OCI-LY1 (cell line): ENCODE results near the gene SNX32.

Experiments
- H2AFZ ChIP-seq: fragments of 200-600 bp; sonication (generic), shearing (Covaris generic); 2 replicates; pipeline ENCODE4 v1.6.0; 2014; ENCODE audit warnings: antibody characterized with exemption, mild to moderate bottlenecking, low read length
- H3F3A ChIP-seq: fragments of 200-600 bp; sonication (generic), shearing (Covaris generic); 2 replicates; pipeline ENCODE4 v1.6.0; 2014; ENCODE audit warnings: mild to moderate bottlenecking, antibody characterized with exemption, low read length, moderate library complexity; ENCODE audit not compliant: insufficient read depth
- H3K27ac ChIP-seq: fragments of 200-600 bp; sonication (generic); 2 replicates; pipeline ENCODE4 v1.5.1; 2014; ENCODE audit warnings: low read length, mixed run types, mild to moderate bottlenecking, low read depth; ENCODE audit not compliant: poor library complexity, severe bottlenecking
- H3K27me3 ChIP-seq: fragments of 200-600 bp; sonication (generic); 2 replicates; pipeline ENCODE4 v1.6.0; 2014; ENCODE audit warnings: antibody characterized with exemption, mild to moderate bottlenecking, low read length, moderate library complexity; ENCODE audit not compliant: insufficient read depth
- H3K36me3 ChIP-seq: fragments of 200-600 bp; sonication (generic); 2 replicates; pipeline ENCODE4 v1.6.1; 2014; ENCODE audit warnings: mild to moderate bottlenecking, antibody characterized with exemption, low read length, moderate library complexity, mixed read lengths; ENCODE audit not compliant: insufficient read depth
- H3K4me1 ChIP-seq: fragments of 200-600 bp; sonication (generic); 2 replicates; pipeline ENCODE4 v1.5.1; 2014; ENCODE audit warnings: mild to moderate bottlenecking, low read length, moderate library complexity; ENCODE audit not compliant: insufficient read depth, severe bottlenecking
- H3K4me2 ChIP-seq: fragments of 200-600 bp; sonication (generic), shearing (Covaris generic); 2 replicates; pipeline ENCODE4 v1.6.1; 2014; ENCODE audit warnings: low read length
- H3K4me3 ChIP-seq: fragments of 200-600 bp; sonication (generic); 2 replicates; pipeline ENCODE4 v1.5.1; 2014; ENCODE audit warnings: low read length, low read depth, mild to moderate bottlenecking, mixed read lengths; ENCODE audit not compliant: poor library complexity, severe bottlenecking
- H3K79me2 ChIP-seq: fragments of 200-600 bp; shearing (Covaris generic); 2 replicates; pipeline ENCODE4 v1.6.1; 2016; ENCODE audit warnings: mixed run types, low read length, mixed read lengths; ENCODE audit not compliant: insufficient read depth
- H3K9ac ChIP-seq: fragments of 200-600 bp; sonication (generic), shearing (Covaris generic); 2 replicates; pipeline ENCODE4 v1.6.1; 2014; ENCODE audit warnings: mild to moderate bottlenecking, low read length, mixed read lengths
- H3K9me2 ChIP-seq: fragments of 200-600 bp; sonication (generic), shearing (Covaris generic); 2 replicates; pipeline ENCODE4 v1.6.1; 2014; ENCODE audit warnings: low read depth, mild to moderate bottlenecking, low read length, mixed read lengths
- H3K9me3 ChIP-seq: fragments of 200-600 bp; shearing (Covaris generic); 2 replicates; pipeline ENCODE4 v1.6.1; 2014; ENCODE audit warnings: low read length, mixed read lengths
- H4K20me1 ChIP-seq: fragments of 200-600 bp; sonication (generic), shearing (Covaris generic); 2 replicates; pipeline ENCODE4 v1.6.0; 2016; ENCODE audit warnings: mild to moderate bottlenecking, low read length; ENCODE audit not compliant: insufficient read depth
- EZH2 ChIP-seq: fragments of 200-600 bp; sonication (generic), shearing (Covaris generic); IDR thresholded peaks from 2 replicates; pipeline ENCODE4 v1.8.0; 2017; ENCODE audit warnings: borderline replicate concordance, mixed run types, mild to moderate bottlenecking, antibody characterized with exemption, low read length, moderate library complexity, mixed read lengths
- TF ChIP-seq, protein P1 (sequence below): fragments of 200-600 bp; sonication (generic), shearing (Covaris generic); IDR thresholded peaks from 2 replicates; pipeline ENCODE4 v1.5.1; 2017; ENCODE audit warnings: mild to moderate bottlenecking, antibody characterized with exemption, low read length, moderate library complexity, mixed read lengths

SNX32 gene

GRCh38 chr11:65896034-65896999 is 62.6 kb downstream of the SNX32 start:
- no peak overlapping the region for H3K27ac ChIP-seq
- no peak for TF ChIP-seq EZH2
- TF ChIP-seq, protein P1, sequence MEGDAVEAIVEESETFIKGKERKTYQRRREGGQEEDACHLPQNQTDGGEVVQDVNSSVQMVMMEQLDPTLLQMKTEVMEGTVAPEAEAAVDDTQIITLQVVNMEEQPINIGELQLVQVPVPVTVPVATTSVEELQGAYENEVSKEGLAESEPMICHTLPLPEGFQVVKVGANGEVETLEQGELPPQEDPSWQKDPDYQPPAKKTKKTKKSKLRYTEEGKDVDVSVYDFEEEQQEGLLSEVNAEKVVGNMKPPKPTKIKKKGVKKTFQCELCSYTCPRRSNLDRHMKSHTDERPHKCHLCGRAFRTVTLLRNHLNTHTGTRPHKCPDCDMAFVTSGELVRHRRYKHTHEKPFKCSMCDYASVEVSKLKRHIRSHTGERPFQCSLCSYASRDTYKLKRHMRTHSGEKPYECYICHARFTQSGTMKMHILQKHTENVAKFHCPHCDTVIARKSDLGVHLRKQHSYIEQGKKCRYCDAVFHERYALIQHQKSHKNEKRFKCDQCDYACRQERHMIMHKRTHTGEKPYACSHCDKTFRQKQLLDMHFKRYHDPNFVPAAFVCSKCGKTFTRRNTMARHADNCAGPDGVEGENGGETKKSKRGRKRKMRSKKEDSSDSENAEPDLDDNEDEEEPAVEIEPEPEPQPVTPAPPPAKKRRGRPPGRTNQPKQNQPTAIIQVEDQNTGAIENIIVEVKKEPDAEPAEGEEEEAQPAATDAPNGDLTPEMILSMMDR = no peak
- H3K9me2 ChIP-seq = no peaks in the 10 kb centered on the region
- H3K9ac ChIP-seq = no peak overlapping the region
- H3F3A ChIP-seq = no peaks in the 10 kb centered on the region
- peaks cover 9% of the 10 kb centered on the region; the same call in 1 of the 2 replicates for H3K27me3 ChIP-seq
- no peaks in the 10 kb centered on the region for H3K36me3 ChIP-seq
- H3K79me2 ChIP-seq = no peaks in the 10 kb centered on the region
- H3K4me2 ChIP-seq = no peak overlapping the region
- H4K20me1 ChIP-seq = no peaks in the 10 kb centered on the region
- peaks cover 50% of the 10 kb centered on the region for H3K4me1 ChIP-seq
- no peak overlapping the region for H2AFZ ChIP-seq
- H3K9me3 ChIP-seq = no peaks in the 10 kb centered on the region
- no peak overlapping the region for H3K4me3 ChIP-seq

GRCh38 chr11:65897020-65897471 is 63.3 kb downstream of the SNX32 start:
- Histone ChIP-seq H3K36me3 (no peaks in the 10 kb centered on the region), H3K27ac (no peak overlapping the region), H3K4me2 (no peak overlapping the region), H3K9me2 (no peaks in the 10 kb centered on the region), H4K20me1 (no peaks in the 10 kb centered on the region), H3K4me3 (no peak overlapping the region), H3K4me1 (peaks cover 42% of the 10 kb centered on the region), H2AFZ (no peak overlapping the region), H3K9me3 (no peaks in the 10 kb centered on the region), H3F3A (no peaks in the 10 kb centered on the region), H3K79me2 (no peaks in the 10 kb centered on the region), H3K27me3 (peaks cover 9% of the 10 kb centered on the region; the same call in 1 of the 2 replicates), H3K9ac (no peak overlapping the region)
- TF ChIP-seq, protein P1 = no peak
- no peak for TF ChIP-seq EZH2

DNA sequence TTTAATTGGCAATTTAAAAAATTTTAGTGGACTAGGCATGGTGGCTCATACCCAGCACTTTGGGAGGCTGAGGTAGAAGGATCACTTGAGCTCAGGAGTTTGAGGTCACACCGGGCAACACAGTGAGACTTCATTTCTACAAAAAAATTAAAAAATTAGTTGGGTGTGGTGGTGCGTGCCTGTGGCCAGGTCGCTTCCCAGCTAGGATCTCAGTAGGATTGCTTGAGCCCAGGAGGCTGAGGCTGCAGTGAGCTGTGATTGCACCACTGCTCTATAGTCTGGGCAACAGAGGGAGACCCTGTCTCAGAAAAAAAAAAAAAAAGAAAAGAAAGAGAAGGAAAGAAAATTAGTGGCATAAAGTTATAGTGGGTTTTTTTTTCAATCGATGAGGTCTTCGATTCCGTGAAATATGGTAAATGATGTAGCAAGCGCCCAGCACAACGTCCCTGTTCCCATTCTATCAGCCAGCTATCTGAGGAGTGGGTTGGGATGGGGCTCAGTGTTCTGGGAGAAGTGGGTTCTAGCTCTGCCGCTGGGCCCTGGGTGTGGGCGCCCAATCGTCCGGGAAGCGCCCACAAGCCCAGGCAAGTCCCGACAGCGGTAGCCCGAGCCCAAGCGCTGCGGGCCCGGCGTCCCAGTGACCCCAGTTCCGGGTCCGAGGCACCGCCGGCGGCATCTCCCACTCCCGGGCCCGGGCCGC is 65.0 kb downstream of the SNX32 start:
- peaks cover 9% of the 10 kb centered on the region; the same call in 1 of the 2 replicates for H3K27me3 ChIP-seq
- H3K4me3 ChIP-seq = peak overlapping the region; percentile 57
- H3K9me3 ChIP-seq = no peaks in the 10 kb centered on the region
- H3K4me1 ChIP-seq = peaks cover 25% of the 10 kb centered on the region
- H3K79me2 ChIP-seq = no peaks in the 10 kb centered on the region
- no peak overlapping the region for H2AFZ ChIP-seq
- H3K36me3 ChIP-seq = no peaks in the 10 kb centered on the region
- H3K4me2 ChIP-seq = peak overlapping the region; percentile 68
- H4K20me1 ChIP-seq = no peaks in the 10 kb centered on the region
- TF ChIP-seq, protein P1 = no peak
- TF ChIP-seq EZH2 = no peak
- no peaks in the 10 kb centered on the region for H3F3A ChIP-seq
- 0 out of 2 replicates have a peak overlapping the region, but pooled peaks have one; percentile 21 for H3K9ac ChIP-seq
- H3K27ac ChIP-seq = no peak overlapping the region
- no peaks in the 10 kb centered on the region for H3K9me2 ChIP-seq
